CD4-positive, alpha-beta T cell (primary cell): ENCODE data around the gene PDRG1. TPM values are rescaled to one million over a fixed set of nuclear protein-coding genes. Genes with fewer than 3 reads are reported as not detected.

Source experiments
- ATAC-seq: fragments of 200-7000 bp; cut with Tn5 transposase; one replicate; pipeline ENCODE4 v1.10.0; 2022; ENCODE audit warnings: mild to moderate bottlenecking; ENCODE audit not compliant: poor library complexity
- CTCF ChIA-PET: fragments of 350-600 bp; sonication (Branson Sonifier 250); formaldehyde crosslinking; loops from one replicate; lab custom pipeline; 2021; ENCODE audit warnings: antibody characterized with exemption, inconsistent platforms; lab: Charles Lee
- POLR2A ChIA-PET: fragments of 350-600 bp; sonication (Branson Sonifier 250); formaldehyde crosslinking; loops from one replicate; lab custom pipeline; 2021; ENCODE audit warnings: antibody characterized with exemption, inconsistent platforms; lab: Charles Lee
- DNase-seq, 14 experiments: peaks; one replicate each; pipeline ENCODE4 v3.0.0-alpha.2; 2013 to 2020; ENCODE audit warnings: mixed read lengths in 2 of 14
- H3K27ac ChIP-seq, 2 donors: one replicate each; pipeline versions ENCODE4 v1.5.1 to v1.7.0; 2013; ENCODE audit warnings: low read length in 2 of 2, low read depth in 1 of 2, mild to moderate bottlenecking in 1 of 2
- H3K27me3 ChIP-seq, 2 experiments: 1 replicate in 1 of 2; 2 replicates in 1 of 2; pipeline versions ENCODE4 v1.6.1 to v1.7.0; 2013; ENCODE audit warnings: low read length in 2 of 2, control low read depth in 1 of 2, mild to moderate bottlenecking in 1 of 2, moderate library complexity in 1 of 2; ENCODE audit not compliant: insufficient read depth in 2 of 2, control insufficient read depth in 1 of 2
- H3K36me3 ChIP-seq: one replicate; pipeline ENCODE4 v1.6.1; 2013; ENCODE audit warnings: low read length, control low read depth; ENCODE audit not compliant: insufficient read depth
- H3K4me1 ChIP-seq: one replicate; pipeline ENCODE4 v1.6.1; 2013; ENCODE audit warnings: low read length, control low read depth; ENCODE audit not compliant: insufficient read depth
- H3K4me3 ChIP-seq: one replicate; pipeline ENCODE4 v1.5.1; 2013; ENCODE audit warnings: mild to moderate bottlenecking, low read length, moderate library complexity
- H3K9me3 ChIP-seq, 2 experiments: 1 replicate in 1 of 2; 2 replicates in 1 of 2; pipeline versions ENCODE4 v1.6.1 to v1.7.0; 2013; ENCODE audit warnings: low read length in 2 of 2, mild to moderate bottlenecking in 2 of 2, control low read depth in 1 of 2, moderate library complexity in 1 of 2; ENCODE audit not compliant: control insufficient read depth in 1 of 2, insufficient read depth in 1 of 2
- H3K27ac Mint-ChIP-seq: one replicate; pipeline ENCODE4 v1.8.0; 2020; ENCODE audit warnings: mixed read lengths
- H3K27me3 Mint-ChIP-seq: one replicate; pipeline ENCODE4 v1.8.0; 2021; ENCODE audit warnings: mixed read lengths
- H3K36me3 Mint-ChIP-seq: one replicate; pipeline ENCODE4 v1.8.0; 2021; ENCODE audit warnings: low read depth, mixed read lengths
- H3K4me1 Mint-ChIP-seq: one replicate; pipeline ENCODE4 v1.8.0; 2021; ENCODE audit warnings: low read depth, mixed read lengths
- H3K4me3 Mint-ChIP-seq: one replicate; pipeline ENCODE4 v1.8.0; 2020; ENCODE audit warnings: mild to moderate bottlenecking, mixed read lengths
- H3K9me3 Mint-ChIP-seq: one replicate; pipeline ENCODE4 v1.8.0; 2020; ENCODE audit warnings: mixed read lengths
- CTCF ChIP-seq: fragments of 200-600 bp; IDR thresholded peaks from one replicate; pipeline ENCODE4 v1.8.0; 2022; ENCODE audit warnings: antibody characterized with exemption, mild to moderate bottlenecking
- intact Hi-C, 2 experiments: fragments of 100-400 bp; cut with DNase I in 1 of 2; cut with micrococcal nuclease in 1 of 2; formaldehyde crosslinking; loops; one replicate each; pipeline versions ENCODE4 v1.15.1 to v1.9.0; 2023 to 2025; cut with DNase I, micrococcal nuclease
- total RNA-seq, 174 experiments: library from RNA in 2 of 174; stranded (reverse) in 2 of 174; gene quantifications; one replicate each; pipeline ENCODE4 v1.2.3 and lab custom pipeline; 2021 to 2026

The PDRG1 gene
- total RNA-seq, 2 experiments from 2014 or later, result 6.5 to 7.1 TPM

GRCh38 chr20:31989030-31989645 lies 37.3 kb upstream of the PDRG1 start:
- H3K9me3 Mint-ChIP-seq, result no peaks in the 10 kb centered on the region
- H3K4me3 ChIP-seq, result no peak overlapping the region
- ATAC-seq (no peak), DNase-seq (no peak)
- H3K27ac ChIP-seq, result no peak overlapping the region
- no peaks in the 10 kb centered on the region for H3K36me3 ChIP-seq
- CTCF ChIA-PET, result no interaction called here
- H3K4me1 ChIP-seq, result no peaks in the 10 kb centered on the region
- no peaks in the 10 kb centered on the region for H3K9me3 ChIP-seq
- peaks cover 20% of the 10 kb centered on the region for H3K27me3 Mint-ChIP-seq
- POLR2A ChIA-PET, result no interaction called here
- no peak overlapping the region for H3K4me3 Mint-ChIP-seq
- no peak for TF ChIP-seq CTCF
- H3K4me1 Mint-ChIP-seq, result no peaks in the 10 kb centered on the region
- no peaks in the 10 kb centered on the region for H3K36me3 Mint-ChIP-seq
- peaks cover 0 to 8% of the 10 kb centered on the region in 2 experiments for H3K27me3 ChIP-seq
- H3K27ac Mint-ChIP-seq, result no peak overlapping the region
- intact Hi-C loops, result no loop called here

GRCh38 chr20:31988430-31989015 lies 36.7 kb upstream of the PDRG1 start:
- H3K27ac ChIP-seq, result no peak overlapping the region
- no peak overlapping the region for H3K4me3 ChIP-seq
- no peak for TF ChIP-seq CTCF
- no peaks in the 10 kb centered on the region for H3K36me3 ChIP-seq
- Mint-ChIP-seq H3K4me3 (no peak overlapping the region), H3K9me3 (no peaks in the 10 kb centered on the region), H3K27me3 (peaks cover 13% of the 10 kb centered on the region), H3K27ac (no peak overlapping the region), H3K4me1 (no peaks in the 10 kb centered on the region), H3K36me3 (no peaks in the 10 kb centered on the region)
- intact Hi-C loops, result no loop called here
- DNase-seq (no peak), ATAC-seq (no peak)
- ChIA-PET CTCF (no interaction called here), POLR2A (no interaction called here)
- no peaks in the 10 kb centered on the region for H3K4me1 ChIP-seq
- H3K27me3 ChIP-seq, result peaks cover 0 to 2% of the 10 kb centered on the region in 2 experiments
- no peaks in the 10 kb centered on the region for H3K9me3 ChIP-seq

- Histone ChIP-seq H3K27me3 (no peaks in the 10 kb centered on the region), H3K4me3 (no peak overlapping the region), H3K9me3 (no peaks in the 10 kb centered on the region), H3K4me1 (no peaks in the 10 kb centered on the region), H3K27ac (no peak overlapping the region), H3K36me3 (no peaks in the 10 kb centered on the region)
- ChIA-PET CTCF (no interaction called here), POLR2A (no interaction called here)
- Mint-ChIP-seq H3K9me3 (no peaks in the 10 kb centered on the region), H3K4me3 (no peak overlapping the region), H3K36me3 (no peaks in the 10 kb centered on the region), H3K4me1 (no peaks in the 10 kb centered on the region), H3K27me3 (peaks cover 12% of the 10 kb centered on the region), H3K27ac (no peak overlapping the region)
- ATAC-seq (no peak), DNase-seq (no peak)
- intact Hi-C loops, result no loop called here
- no peak for TF ChIP-seq CTCF
Measured at GRCh38 chr20:31987744-31988143, 35.9 kb upstream of the PDRG1 start.
